Measurements from ENCODE around the gene SHANK1. TPM values are rescaled to one million over a fixed set of nuclear protein-coding genes. Genes with fewer than 3 reads are reported as not detected.

SHANK1 gene
- total RNA-seq, 2 donors from 2014 or later, result 0.22 to 0.29 TPM

DNA sequence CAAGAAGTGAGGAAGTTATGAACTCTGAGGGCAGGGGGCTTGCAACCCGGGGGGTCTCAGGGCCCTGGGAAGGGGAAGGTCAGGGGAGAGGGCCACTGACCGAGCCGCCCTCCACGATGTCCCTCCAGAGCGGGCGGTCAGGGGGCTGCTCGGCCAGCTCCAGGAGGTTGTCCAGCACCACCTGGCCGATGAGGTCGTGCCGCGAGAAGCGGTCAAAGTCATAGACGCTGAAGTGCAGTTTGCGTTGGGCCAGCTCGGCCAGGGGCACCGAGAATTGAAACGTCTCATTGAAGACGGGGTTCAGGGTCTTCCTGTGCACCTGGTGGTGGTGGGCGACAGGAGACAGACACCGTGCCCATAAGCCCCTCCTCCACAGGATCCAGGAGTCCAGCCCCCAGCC, 90.4 kb downstream of the SHANK1 start:
- no peak overlapping the region for H3K27ac ChIP-seq

DNA sequence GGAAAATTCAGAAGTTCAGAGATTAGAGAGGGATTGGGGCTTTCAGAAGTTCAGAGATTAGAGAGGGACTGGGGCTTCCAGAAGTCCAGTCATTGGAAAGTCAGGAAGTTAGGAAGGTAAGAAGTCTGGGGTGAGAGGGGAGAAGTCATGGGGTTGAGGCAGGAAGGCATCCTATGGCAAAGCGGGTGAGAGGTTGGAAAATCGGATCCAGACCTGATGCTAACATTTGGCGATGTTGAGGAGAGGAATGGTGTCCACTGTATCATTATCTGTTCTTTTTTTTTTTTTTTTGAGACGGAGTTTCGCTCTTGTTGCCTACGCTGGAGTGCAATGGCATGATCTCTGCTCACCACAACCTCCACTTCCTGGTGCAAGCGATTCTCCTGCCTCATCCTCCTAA, 91.1 kb downstream of the SHANK1 start:
- no peaks in the 10 kb centered on the region for H3K9me3 ChIP-seq

More for the DNA sequence above, 90.4 kb downstream of the SHANK1 start:
- Histone ChIP-seq H3K4me3 (no peak overlapping the region), H3K27me3 (no peaks in the 10 kb centered on the region), H3K36me3 (no peaks in the 10 kb centered on the region), H3K9ac (ENCODE audit: low read depth in 2 of 2, low read length in 2 of 2) (no peak overlapping the region), H3K4me1 (no peaks in the 10 kb centered on the region), H3K9me3 (peaks cover 4% of the 10 kb centered on the region)
- DNase-seq, result no peak
- TF ChIP-seq, protein P1, sequence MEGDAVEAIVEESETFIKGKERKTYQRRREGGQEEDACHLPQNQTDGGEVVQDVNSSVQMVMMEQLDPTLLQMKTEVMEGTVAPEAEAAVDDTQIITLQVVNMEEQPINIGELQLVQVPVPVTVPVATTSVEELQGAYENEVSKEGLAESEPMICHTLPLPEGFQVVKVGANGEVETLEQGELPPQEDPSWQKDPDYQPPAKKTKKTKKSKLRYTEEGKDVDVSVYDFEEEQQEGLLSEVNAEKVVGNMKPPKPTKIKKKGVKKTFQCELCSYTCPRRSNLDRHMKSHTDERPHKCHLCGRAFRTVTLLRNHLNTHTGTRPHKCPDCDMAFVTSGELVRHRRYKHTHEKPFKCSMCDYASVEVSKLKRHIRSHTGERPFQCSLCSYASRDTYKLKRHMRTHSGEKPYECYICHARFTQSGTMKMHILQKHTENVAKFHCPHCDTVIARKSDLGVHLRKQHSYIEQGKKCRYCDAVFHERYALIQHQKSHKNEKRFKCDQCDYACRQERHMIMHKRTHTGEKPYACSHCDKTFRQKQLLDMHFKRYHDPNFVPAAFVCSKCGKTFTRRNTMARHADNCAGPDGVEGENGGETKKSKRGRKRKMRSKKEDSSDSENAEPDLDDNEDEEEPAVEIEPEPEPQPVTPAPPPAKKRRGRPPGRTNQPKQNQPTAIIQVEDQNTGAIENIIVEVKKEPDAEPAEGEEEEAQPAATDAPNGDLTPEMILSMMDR (IDR thresholded peaks at IDR 0.05), result no peak
- intact Hi-C loops (cut with DNase I), result no loop called here

DNA sequence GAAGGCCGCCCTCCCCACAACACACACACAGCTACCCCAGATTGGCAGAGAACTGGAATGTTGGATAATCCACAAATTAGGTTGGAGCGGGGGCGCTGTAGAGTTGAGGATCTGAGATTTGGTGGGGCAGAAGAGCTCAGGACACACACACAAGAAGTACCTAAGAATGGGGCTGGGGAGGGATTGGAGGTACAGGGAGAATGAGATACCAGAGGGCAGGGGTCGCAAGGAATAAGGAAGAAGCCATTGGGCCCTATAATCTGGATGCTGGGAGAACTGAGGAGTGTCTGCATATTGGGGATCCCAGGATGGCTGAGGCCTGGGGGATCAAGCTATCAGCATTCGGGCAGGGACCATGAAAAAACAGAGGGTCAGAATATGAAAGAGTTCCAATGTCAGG, 91.5 kb downstream of the SHANK1 start:
- H3K4me1 ChIP-seq, result no peaks in the 10 kb centered on the region
- intact Hi-C loops (cut with DNase I), result no loop called here
- no peak overlapping the region for H3K4me3 ChIP-seq
- TF ChIP-seq, protein P1 (IDR thresholded peaks at IDR 0.05), result no peak
- H3K27ac ChIP-seq, result no peak overlapping the region
- DNase-seq, result no peak
- no peak overlapping the region for H3K9ac ChIP-seq (ENCODE audit: low read depth in 2 of 2, low read length in 2 of 2)
- H3K27me3 ChIP-seq, result no peaks in the 10 kb centered on the region
- H3K9me3 ChIP-seq, result no peaks in the 10 kb centered on the region
- no peaks in the 10 kb centered on the region for H3K36me3 ChIP-seq

More for the DNA sequence above, 91.1 kb downstream of the SHANK1 start:
- no peak overlapping the region for H3K4me3 ChIP-seq
- no peak for DNase-seq
- H3K36me3 ChIP-seq, result no peaks in the 10 kb centered on the region
- H3K9ac ChIP-seq (ENCODE audit: low read depth in 2 of 2, low read length in 2 of 2), result no peak overlapping the region
- H3K27me3 ChIP-seq, result no peaks in the 10 kb centered on the region
- H3K27ac ChIP-seq, result no peak overlapping the region
- no peaks in the 10 kb centered on the region for H3K4me1 ChIP-seq
- TF ChIP-seq, protein P1 (IDR thresholded peaks at IDR 0.05), result no peak
- intact Hi-C loops (cut with DNase I), result no loop called here

DNA sequence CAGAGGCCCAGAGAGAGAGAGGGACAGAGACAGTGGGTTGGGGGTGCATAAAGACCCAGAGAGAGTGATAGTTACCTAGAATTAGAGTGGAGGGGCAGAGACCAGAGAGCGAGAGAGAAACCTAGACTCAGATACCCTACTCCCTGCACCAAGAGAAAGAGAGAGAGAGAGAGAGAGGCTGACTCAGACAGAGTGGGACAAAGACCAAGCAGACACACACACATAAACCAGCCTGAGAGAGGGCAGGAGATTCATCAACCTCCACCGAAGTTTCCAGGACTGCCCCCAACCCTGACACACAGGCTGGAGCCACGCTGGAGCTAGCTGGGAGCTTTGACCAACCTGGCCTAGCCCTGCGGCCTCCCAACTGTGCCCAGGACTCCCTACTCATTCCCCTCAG, 92.8 kb downstream of the SHANK1 start:
- no peak for DNase-seq
- no peak overlapping the region for H3K9ac ChIP-seq (ENCODE audit: low read depth in 2 of 2, low read length in 2 of 2)
- intact Hi-C loops (cut with DNase I), result no loop called here
- no peak overlapping the region for H3K27ac ChIP-seq
- no peaks in the 10 kb centered on the region for H3K9me3 ChIP-seq
- no peak overlapping the region for H3K4me3 ChIP-seq
- no peaks in the 10 kb centered on the region for H3K4me1 ChIP-seq
- H3K27me3 ChIP-seq, result no peaks in the 10 kb centered on the region
- no peaks in the 10 kb centered on the region for H3K36me3 ChIP-seq
- TF ChIP-seq, protein P1 (IDR thresholded peaks at IDR 0.05), result no peak

DNA sequence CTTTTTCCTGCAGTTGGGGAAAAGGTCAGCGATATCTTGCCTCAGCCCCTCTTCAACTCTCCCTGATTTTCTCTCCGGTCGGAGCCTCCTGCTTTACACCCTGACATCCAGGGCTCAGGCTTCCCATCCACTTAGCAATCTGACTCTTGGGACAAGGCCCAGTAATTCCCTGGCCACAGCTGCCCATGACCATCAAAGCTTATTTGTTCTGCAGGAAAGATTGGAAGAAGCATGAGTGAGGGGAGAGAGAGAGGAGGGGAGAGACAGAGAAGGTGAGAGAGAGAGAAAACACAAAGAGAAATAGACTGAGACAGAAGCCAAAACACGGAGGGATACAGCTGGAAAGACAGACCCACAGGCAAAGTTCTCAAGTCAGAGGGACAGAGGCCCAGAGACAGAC, 93.6 kb downstream of the SHANK1 start:
- no peaks in the 10 kb centered on the region for H3K9me3 ChIP-seq
- intact Hi-C loops (cut with DNase I), result no loop called here
- TF ChIP-seq, protein P1 (IDR thresholded peaks at IDR 0.05), result no peak
- no peak overlapping the region for H3K4me3 ChIP-seq
- H3K36me3 ChIP-seq, result no peaks in the 10 kb centered on the region
- no peaks in the 10 kb centered on the region for H3K4me1 ChIP-seq
- no peak overlapping the region for H3K9ac ChIP-seq (ENCODE audit: low read depth in 2 of 2, low read length in 2 of 2)
- H3K27ac ChIP-seq, result no peak overlapping the region
- H3K27me3 ChIP-seq, result no peaks in the 10 kb centered on the region
- DNase-seq, result no peak

All from colonic mucosa (tissue), 4 donors.